SK-N-SH (cell line): ENCODE results near the gene PPP4C. TPM values are rescaled to one million over a fixed set of nuclear protein-coding genes. Genes with fewer than 3 reads are reported as not detected.

Experiments used
- CTCF ChIA-PET: fragments of 300-600, 350-600 bp; formaldehyde crosslinking; extraction: SDS; loops from one replicate; lab custom pipeline; 2021; lab: Yijun Ruan, JAX
- POLR2A ChIA-PET: fragments of 350-600 bp; sonication (Branson Sonifier 250); formaldehyde crosslinking; extraction: SDS; loops from one replicate; lab custom pipeline; 2020; ENCODE audit warnings: antibody characterized with exemption, inconsistent platforms; lab: Yijun Ruan, JAX
- DNase-seq: peaks from one replicate; pipeline ENCODE4 v3.0.0; 2012
- H2AFZ ChIP-seq: fragments of 200-600 bp; sonication (generic); 2 replicates; pipeline ENCODE4 v1.8.1; 2016; ENCODE audit warnings: antibody characterized with exemption, mild to moderate bottlenecking, low read depth
- H3F3A ChIP-seq: fragments of 200-600 bp; sonication (generic); replicated peaks from 2 replicates; pipeline ENCODE3; 2016; ENCODE audit warnings: antibody characterized with exemption, mild to moderate bottlenecking; ENCODE audit not compliant: insufficient read depth
- H3K27ac ChIP-seq, 2 experiments: fragments of 200-500 bp in 1 of 2; fragments of 200-600 bp in 1 of 2; sonication (Bioruptor generic) in 1 of 2; sonication (generic), shearing (Covaris generic) in 1 of 2; 2 replicates each; pipeline versions ENCODE4 v1.5.1 to v1.6.1; 2014 to 2016; ENCODE audit warnings: low read depth in 2 of 2, inconsistent platforms in 1 of 2, low read length in 1 of 2, mild to moderate bottlenecking in 1 of 2, mixed read lengths in 1 of 2
- H3K27me3 ChIP-seq: fragments of 200-600 bp; sonication (generic), shearing (Covaris generic); 2 replicates; pipeline ENCODE4 v1.6.1; 2016; ENCODE audit warnings: mixed run types; ENCODE audit not compliant: insufficient read depth
- H3K36me3 ChIP-seq, 2 experiments: fragments of 200-500 bp in 1 of 2; fragments of 200-600 bp in 1 of 2; sonication (Bioruptor generic) in 1 of 2; sonication (generic) in 1 of 2; replicated peaks in 1 of 2; 2 replicates each; pipeline versions ENCODE3 to v1.5.1; 2014 to 2016; ENCODE audit warnings: low read length in 1 of 2, mild to moderate bottlenecking in 1 of 2; ENCODE audit not compliant: insufficient read depth in 2 of 2, control insufficient read depth in 1 of 2
- H3K4me1 ChIP-seq, 2 experiments: fragments of 200-500 bp in 1 of 2; fragments of 200-600 bp in 1 of 2; sonication (Bioruptor generic) in 1 of 2; sonication (generic), shearing (Covaris generic) in 1 of 2; 2 replicates each; pipeline versions ENCODE4 v1.5.1 to v1.6.1; 2014 to 2016; ENCODE audit warnings: low read depth in 1 of 2, low read length in 1 of 2, mixed run types in 1 of 2; ENCODE audit not compliant: insufficient read depth in 2 of 2, control insufficient read depth in 1 of 2
- H3K4me2 ChIP-seq: fragments of 200-600 bp; sonication (generic), shearing (Covaris generic); 2 replicates; pipeline ENCODE4 v1.6.1; 2017; ENCODE audit warnings: mixed run types
- H3K4me3 ChIP-seq, 2 experiments: fragments of 200-500 bp in 1 of 2; fragments of 200-600 bp in 1 of 2; sonication (Bioruptor generic) in 1 of 2; sonication (generic), shearing (Covaris generic) in 1 of 2; 2 replicates each; pipeline versions ENCODE4 v1.5.1 to v1.8.1; 2014 to 2016; ENCODE audit warnings: low read depth in 2 of 2, inconsistent platforms in 1 of 2, low read length in 1 of 2, mild to moderate bottlenecking in 1 of 2, mixed read lengths in 1 of 2, moderate library complexity in 1 of 2
- H3K79me2 ChIP-seq: fragments of 200-600 bp; sonication (generic); 2 replicates; pipeline ENCODE4 v1.8.1; 2017; ENCODE audit warnings: mild to moderate bottlenecking; ENCODE audit not compliant: insufficient read depth
- H3K9ac ChIP-seq: fragments of 200-600 bp; sonication (generic); 2 replicates; pipeline ENCODE4 v1.6.1; 2017; ENCODE audit warnings: mixed run types
- H3K9me2 ChIP-seq: fragments of 200-600 bp; sonication (generic); 2 replicates; pipeline ENCODE4 v1.6.1; 2017; ENCODE audit warnings: mixed run types
- H3K9me3 ChIP-seq: fragments of 200-600 bp; sonication (generic); 2 replicates; pipeline ENCODE4 v1.6.1; 2017; ENCODE audit warnings: mixed run types, mild to moderate bottlenecking, moderate library complexity
- H4K20me1 ChIP-seq: fragments of 200-600 bp; sonication (generic); 2 replicates; pipeline ENCODE4 v1.6.1; 2017; ENCODE audit warnings: mild to moderate bottlenecking, mixed run types; ENCODE audit not compliant: insufficient read depth
- CHD2 ChIP-seq: fragments of 150-350 bp; IDR thresholded peaks from 2 replicates; pipeline ENCODE4 v1.6.1; 2018; ENCODE audit warnings: low read length; ENCODE audit not compliant: partially characterized antibody
- EZH2phosphoT487 ChIP-seq: fragments of 200-600 bp; sonication (generic); IDR thresholded peaks from 2 replicates; pipeline ENCODE4 v1.6.1; 2017; ENCODE audit warnings: low read depth, mixed run types, mild to moderate bottlenecking, antibody characterized with exemption, moderate library complexity, borderline replicate concordance
- FOXJ3 ChIP-seq: sonication (generic); formaldehyde crosslinking; IDR thresholded peaks from 2 replicates; pipeline ENCODE4 v1.5.1; 2020; ENCODE audit warnings: mild to moderate bottlenecking, missing genetic modification reagents
- JUND ChIP-seq: IDR thresholded peaks from 2 replicates; pipeline ENCODE4 v1.4.0; 2012
- MXI1 ChIP-seq: IDR thresholded peaks from 2 replicates; pipeline ENCODE4 v1.6.1; 2012; ENCODE audit warnings: mild to moderate bottlenecking, low read depth, low read length, improper control_type of control experiment
- NFIC ChIP-seq: IDR thresholded peaks from 2 replicates; pipeline ENCODE4 v1.4.0; 2012; ENCODE audit warnings: borderline replicate concordance
- NRF1 ChIP-seq: IDR thresholded peaks from 2 replicates; pipeline ENCODE4 v1.6.1; 2012; ENCODE audit warnings: low read depth, mild to moderate bottlenecking, low read length
- TCF12 ChIP-seq: IDR thresholded peaks from 2 replicates; pipeline ENCODE4 v1.4.0; 2012
- USF1 ChIP-seq: IDR thresholded peaks from 2 replicates; pipeline ENCODE4 v1.4.0; 2012; ENCODE audit warnings: low read depth, borderline replicate concordance
- ZBTB33 ChIP-seq: IDR thresholded peaks from 2 replicates; pipeline ENCODE4 v1.4.0; 2012; ENCODE audit warnings: low read depth, borderline replicate concordance
- WGBS: methylation state at CpG from one replicate; pipeline ENCODE4 v1.1.6; 2017; ENCODE audit warnings: low lambda C conversion rate; 5-methylcytosine and 5-hydroxymethylcytosine counted together
- polyA plus RNA-seq, 3 experiments: library from polyadenylated mRNA; depleted of rRNA; stranded (reverse); fragments of >200 nt; gene quantifications; 2 replicates each; pipeline ENCODE4 v1.2.3, GENCODE V29; 2012
- TF ChIP-seq, protein P1 (sequence below): IDR thresholded peaks from 2 replicates; pipeline ENCODE4; 2012
- TF ChIP-seq, protein P2 (sequence below): IDR thresholded peaks from 2 replicates; pipeline ENCODE4 v1.4.0; 2012; ENCODE audit warnings: low read depth
- TF ChIP-seq, protein P3 (sequence below): fragments of 200-600 bp; sonication (generic); IDR thresholded peaks from 2 replicates; pipeline ENCODE4 v1.6.1; 2017; ENCODE audit warnings: antibody characterized with exemption, mild to moderate bottlenecking, moderate library complexity
- TF ChIP-seq, protein P4 (sequence below): IDR thresholded peaks from 2 replicates; pipeline ENCODE4 v1.6.1; 2012; ENCODE audit warnings: mild to moderate bottlenecking, low read depth, low read length, moderate library complexity

PPP4C gene
- polyA plus RNA-seq, 1 of the 3 experiments (the other 2 are of a cell fraction): 339 TPM

GRCh38 chr16:30108059-30108850 lies 32.5 kb downstream of the PPP4C start:
- 87% methylated on average over 10 of the region's 15 CpGs for WGBS
- Histone ChIP-seq H3K27me3 (no peaks in the 10 kb centered on the region), H3K4me3 (no peak overlapping the region), H3K4me1 (peaks cover 1 to 2% of the 10 kb centered on the region in 2 experiments; a peak in 1 of 4 replicates)
- CTCF ChIA-PET: interaction anchor here (0.6 kb wide), 1 partner anchor 16 kb away, joined by 3 read pairs; no protein-coding TSS in a partner anchor
- POLR2A ChIA-PET: interaction anchor here (0.7 kb wide), 1 partner anchor 207 kb away, joined by 4 read pairs; no protein-coding TSS in a partner anchor
- no peak for TF ChIP-seq USF1
- TF ChIP-seq, all 33 proteins: peak for 0
- no peaks in the 10 kb centered on the region for H3K79me2 ChIP-seq
- H3F3A ChIP-seq: peaks cover 2% of the 10 kb centered on the region
- DNase-seq: no peak
- H3K9ac ChIP-seq: no peak overlapping the region
- H3K4me2 ChIP-seq: no peak overlapping the region
- H2AFZ ChIP-seq: no peak overlapping the region
- no peaks in the 10 kb centered on the region for H4K20me1 ChIP-seq
- no peak overlapping the region for H3K27ac ChIP-seq
- peaks cover 0 to 13% of the 10 kb centered on the region in 2 experiments for H3K36me3 ChIP-seq
- no peaks in the 10 kb centered on the region for H3K9me3 ChIP-seq
- no peaks in the 10 kb centered on the region for H3K9me2 ChIP-seq

- H3K27ac ChIP-seq: no peak overlapping the region
- no peak for DNase-seq
- peaks cover 0 to 13% of the 10 kb centered on the region in 2 experiments for H3K36me3 ChIP-seq
- peaks cover 2% of the 10 kb centered on the region for H3F3A ChIP-seq
- H3K4me1 ChIP-seq: peaks cover 5 to 6% of the 10 kb centered on the region in 2 experiments; a peak in 1 of 4 replicates
- ChIA-PET POLR2A (no interaction called here), CTCF (interaction anchor here (0.6 to 6.1 kb wide), 6 partner anchors 8 to 78 kb away, joined by 3 to 49 read pairs (median 4); partner anchors contain the start of genes ALDOA and TBX6)
- H2AFZ ChIP-seq: no peak overlapping the region
- no peaks in the 10 kb centered on the region for H4K20me1 ChIP-seq
- no peak overlapping the region for H3K4me2 ChIP-seq
- H3K4me3 ChIP-seq: no peak overlapping the region
- H3K9ac ChIP-seq: no peak overlapping the region
- no peaks in the 10 kb centered on the region for H3K27me3 ChIP-seq
- H3K9me3 ChIP-seq: no peaks in the 10 kb centered on the region
- 65% methylated on average over 7 of the region's 7 CpGs for WGBS
- H3K79me2 ChIP-seq: no peaks in the 10 kb centered on the region
- no peaks in the 10 kb centered on the region for H3K9me2 ChIP-seq
- no peak for TF ChIP-seq JUND
- no peak for TF ChIP-seq NFIC
- TF ChIP-seq EZH2phosphoT487: no peak
- TF ChIP-seq, protein P1, sequence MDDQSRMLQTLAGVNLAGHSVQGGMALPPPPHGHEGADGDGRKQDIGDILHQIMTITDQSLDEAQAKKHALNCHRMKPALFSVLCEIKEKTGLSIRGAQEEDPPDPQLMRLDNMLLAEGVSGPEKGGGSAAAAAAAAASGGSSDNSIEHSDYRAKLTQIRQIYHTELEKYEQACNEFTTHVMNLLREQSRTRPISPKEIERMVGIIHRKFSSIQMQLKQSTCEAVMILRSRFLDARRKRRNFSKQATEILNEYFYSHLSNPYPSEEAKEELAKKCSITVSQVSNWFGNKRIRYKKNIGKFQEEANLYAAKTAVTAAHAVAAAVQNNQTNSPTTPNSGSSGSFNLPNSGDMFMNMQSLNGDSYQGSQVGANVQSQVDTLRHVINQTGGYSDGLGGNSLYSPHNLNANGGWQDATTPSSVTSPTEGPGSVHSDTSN: no peak
- TF ChIP-seq USF1: no peak
- TF ChIP-seq, protein P2, sequence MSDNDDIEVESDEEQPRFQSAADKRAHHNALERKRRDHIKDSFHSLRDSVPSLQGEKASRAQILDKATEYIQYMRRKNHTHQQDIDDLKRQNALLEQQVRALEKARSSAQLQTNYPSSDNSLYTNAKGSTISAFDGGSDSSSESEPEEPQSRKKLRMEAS: no peak
- TF ChIP-seq, protein P3, sequence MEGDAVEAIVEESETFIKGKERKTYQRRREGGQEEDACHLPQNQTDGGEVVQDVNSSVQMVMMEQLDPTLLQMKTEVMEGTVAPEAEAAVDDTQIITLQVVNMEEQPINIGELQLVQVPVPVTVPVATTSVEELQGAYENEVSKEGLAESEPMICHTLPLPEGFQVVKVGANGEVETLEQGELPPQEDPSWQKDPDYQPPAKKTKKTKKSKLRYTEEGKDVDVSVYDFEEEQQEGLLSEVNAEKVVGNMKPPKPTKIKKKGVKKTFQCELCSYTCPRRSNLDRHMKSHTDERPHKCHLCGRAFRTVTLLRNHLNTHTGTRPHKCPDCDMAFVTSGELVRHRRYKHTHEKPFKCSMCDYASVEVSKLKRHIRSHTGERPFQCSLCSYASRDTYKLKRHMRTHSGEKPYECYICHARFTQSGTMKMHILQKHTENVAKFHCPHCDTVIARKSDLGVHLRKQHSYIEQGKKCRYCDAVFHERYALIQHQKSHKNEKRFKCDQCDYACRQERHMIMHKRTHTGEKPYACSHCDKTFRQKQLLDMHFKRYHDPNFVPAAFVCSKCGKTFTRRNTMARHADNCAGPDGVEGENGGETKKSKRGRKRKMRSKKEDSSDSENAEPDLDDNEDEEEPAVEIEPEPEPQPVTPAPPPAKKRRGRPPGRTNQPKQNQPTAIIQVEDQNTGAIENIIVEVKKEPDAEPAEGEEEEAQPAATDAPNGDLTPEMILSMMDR: no peak
- TF ChIP-seq FOXJ3 (CRISPR knock-in tag): no peak
- no peak for TF ChIP-seq TCF12
- TF ChIP-seq, protein P4, sequence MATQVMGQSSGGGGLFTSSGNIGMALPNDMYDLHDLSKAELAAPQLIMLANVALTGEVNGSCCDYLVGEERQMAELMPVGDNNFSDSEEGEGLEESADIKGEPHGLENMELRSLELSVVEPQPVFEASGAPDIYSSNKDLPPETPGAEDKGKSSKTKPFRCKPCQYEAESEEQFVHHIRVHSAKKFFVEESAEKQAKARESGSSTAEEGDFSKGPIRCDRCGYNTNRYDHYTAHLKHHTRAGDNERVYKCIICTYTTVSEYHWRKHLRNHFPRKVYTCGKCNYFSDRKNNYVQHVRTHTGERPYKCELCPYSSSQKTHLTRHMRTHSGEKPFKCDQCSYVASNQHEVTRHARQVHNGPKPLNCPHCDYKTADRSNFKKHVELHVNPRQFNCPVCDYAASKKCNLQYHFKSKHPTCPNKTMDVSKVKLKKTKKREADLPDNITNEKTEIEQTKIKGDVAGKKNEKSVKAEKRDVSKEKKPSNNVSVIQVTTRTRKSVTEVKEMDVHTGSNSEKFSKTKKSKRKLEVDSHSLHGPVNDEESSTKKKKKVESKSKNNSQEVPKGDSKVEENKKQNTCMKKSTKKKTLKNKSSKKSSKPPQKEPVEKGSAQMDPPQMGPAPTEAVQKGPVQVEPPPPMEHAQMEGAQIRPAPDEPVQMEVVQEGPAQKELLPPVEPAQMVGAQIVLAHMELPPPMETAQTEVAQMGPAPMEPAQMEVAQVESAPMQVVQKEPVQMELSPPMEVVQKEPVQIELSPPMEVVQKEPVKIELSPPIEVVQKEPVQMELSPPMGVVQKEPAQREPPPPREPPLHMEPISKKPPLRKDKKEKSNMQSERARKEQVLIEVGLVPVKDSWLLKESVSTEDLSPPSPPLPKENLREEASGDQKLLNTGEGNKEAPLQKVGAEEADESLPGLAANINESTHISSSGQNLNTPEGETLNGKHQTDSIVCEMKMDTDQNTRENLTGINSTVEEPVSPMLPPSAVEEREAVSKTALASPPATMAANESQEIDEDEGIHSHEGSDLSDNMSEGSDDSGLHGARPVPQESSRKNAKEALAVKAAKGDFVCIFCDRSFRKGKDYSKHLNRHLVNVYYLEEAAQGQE: no peak
- no peak for TF ChIP-seq MXI1
- no peak for TF ChIP-seq CHD2
- TF ChIP-seq ZBTB33: no peak
- TF ChIP-seq NRF1: no peak
Observed at GRCh38 chr16:30110661-30111060, 34.9 kb downstream of the PPP4C start.
